ENCODE measurements around the gene GBP3.

DNA sequence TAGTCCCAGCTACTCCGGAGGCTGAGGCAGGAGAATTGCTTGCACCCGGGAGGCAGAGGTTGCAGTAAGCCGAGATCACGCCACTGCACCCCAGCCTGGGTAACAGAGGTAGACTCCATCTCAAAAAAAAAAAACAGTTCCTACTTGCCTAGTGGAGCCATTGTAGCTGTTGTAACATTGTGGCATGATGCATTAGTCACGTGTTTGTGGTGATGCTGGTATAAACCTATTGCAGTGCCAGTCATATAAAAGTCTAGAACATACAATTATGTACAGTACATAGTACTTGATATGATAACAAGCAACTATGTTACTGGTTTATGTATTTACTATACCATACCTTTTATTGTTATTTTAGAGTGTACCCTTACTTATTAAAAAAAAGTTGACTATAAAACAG lies 46.4 kb downstream of the GBP3 start:
- TF ChIP-seq RARB (CRISPR knock-in tag; IDR thresholded peaks at IDR 0.05) = no peak
- no peak for TF ChIP-seq CREB5 (CRISPR knock-in tag; IDR thresholded peaks at IDR 0.05; ENCODE audit: low read depth)

Data from SK-N-SH treated with all-trans-retinoic acid at 6 μM for 48 hours (cell line).